Tibial nerve (tissue), 4 donors: ENCODE measurements around the gene DNAI2.

Source experiments
- CTCF ChIP-seq, 5 experiments: fragments of 200-600 bp in 3 of 5; fragments of 450-650 bp in 2 of 5; sonication (generic) in 3 of 5; IDR thresholded peaks; one replicate each; pipeline ENCODE4 v1.5.1; 2016 to 2019; ENCODE audit warnings: antibody characterized with exemption in 5 of 5, mild to moderate bottlenecking in 3 of 5, moderate library complexity in 2 of 5
- EP300 ChIP-seq, 2 donors: sonication (generic); formaldehyde crosslinking; IDR thresholded peaks; one replicate each; pipeline ENCODE4 v1.6.1; 2017; ENCODE audit warnings: antibody characterized with exemption in 2 of 2, mild to moderate bottlenecking in 1 of 2
- POLR2A ChIP-seq, 2 donors: fragments of 450-650 bp; IDR thresholded peaks; one replicate each; pipeline ENCODE4 v1.6.1; 2017; ENCODE audit warnings: antibody characterized with exemption in 2 of 2, mild to moderate bottlenecking in 2 of 2, moderate library complexity in 2 of 2

- peak in 1 of 2 donors; percentile 35 for TF ChIP-seq EP300 (IDR thresholded peaks at IDR 0.05)
- TF ChIP-seq CTCF (IDR thresholded peaks at IDR 0.05), result peak; percentile 36 to 81 (median 73)
- TF ChIP-seq POLR2A (IDR thresholded peaks at IDR 0.05), result no peak
Observed at GRCh38 chr17:74296548-74296936, 22.5 kb downstream of the DNAI2 start.
